SH-SY5Y (cell line): ENCODE results near the gene PPP1R16B.

Experiments
- GATA2 ChIP-seq: IDR thresholded peaks from 2 replicates; pipeline ENCODE4 v1.6.1; 2011; ENCODE audit warnings: mild to moderate bottlenecking, low read depth, low read length
- GATA3 ChIP-seq: IDR thresholded peaks from 2 replicates; pipeline ENCODE4 v1.6.1; 2011; ENCODE audit warnings: low read depth, mild to moderate bottlenecking, low read length, moderate library complexity

The PPP1R16B gene

DNA sequence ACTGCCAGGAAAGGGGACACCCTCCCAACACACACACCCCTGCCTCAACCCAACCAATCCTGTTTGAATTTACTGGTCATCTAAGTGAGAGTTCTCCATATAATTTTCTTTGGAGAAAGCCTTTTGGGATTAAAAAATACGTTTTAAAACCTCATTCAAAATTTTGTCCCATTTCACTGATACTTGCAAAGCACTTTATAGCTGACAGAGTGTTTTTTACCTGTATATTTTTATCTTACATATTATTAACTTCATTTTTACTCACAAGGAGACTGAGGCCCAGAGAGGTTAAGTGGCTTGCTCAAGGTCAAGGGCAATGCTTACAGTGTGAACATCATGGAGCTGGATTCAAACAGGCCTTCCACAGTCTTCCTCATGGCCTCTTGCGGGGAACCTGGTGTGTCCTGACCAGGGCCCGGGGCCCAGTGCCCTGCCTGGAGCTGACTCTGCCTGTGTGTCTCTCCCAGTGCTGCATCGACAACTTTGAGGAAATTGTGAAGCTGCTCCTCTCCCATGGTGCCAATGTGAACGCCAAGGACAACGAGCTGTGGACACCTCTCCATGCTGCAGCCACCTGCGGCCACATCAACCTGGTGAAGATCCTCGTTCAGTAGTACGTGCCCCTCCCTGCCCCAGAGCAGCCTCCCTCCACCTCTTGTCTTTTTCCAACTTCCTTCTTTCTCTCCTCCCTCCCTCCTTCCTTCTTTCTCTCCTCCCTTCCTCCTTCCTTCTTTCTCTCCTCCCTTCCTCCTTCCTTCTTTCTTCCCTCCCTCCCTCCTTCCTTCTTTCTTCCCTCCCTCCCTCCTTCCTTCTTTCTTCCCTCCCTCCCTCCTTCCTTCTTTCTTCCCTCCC, 89.8 kb downstream of the PPP1R16B start:
- TF ChIP-seq GATA2, result no peak
- no peak for TF ChIP-seq GATA3

GRCh38 chr20:38896009-38896594, 90.6 kb downstream of the PPP1R16B start:
- no peak for TF ChIP-seq GATA3
- no peak for TF ChIP-seq GATA2

DNA sequence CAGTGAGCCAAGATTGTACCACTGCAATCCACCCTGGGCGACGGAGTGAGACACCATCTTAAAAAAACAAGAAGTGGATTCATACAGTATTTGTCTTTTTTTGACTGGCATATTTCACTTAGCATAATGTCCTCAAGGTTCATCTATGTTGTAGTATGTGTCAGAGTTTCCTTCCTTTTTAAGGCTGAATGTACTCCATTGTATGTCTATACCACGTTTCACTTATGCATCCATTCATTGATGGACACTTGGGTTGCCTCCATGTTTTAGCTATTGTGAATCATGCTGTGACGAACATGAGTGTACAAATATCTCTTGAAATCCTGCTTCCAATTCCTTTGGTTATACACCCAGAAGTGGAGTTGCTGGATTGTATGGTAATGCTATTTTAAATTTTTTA, 91.8 kb downstream of the PPP1R16B start:
- no peak for TF ChIP-seq GATA3
- no peak for TF ChIP-seq GATA2

- peak; percentile 82 for TF ChIP-seq GATA2
- 0 out of 2 replicates have a peak, but pooled peaks have one; percentile 15 for TF ChIP-seq GATA3
Observed at GRCh38 chr20:38900606-38901005, 95.1 kb downstream of the PPP1R16B start.

GRCh38 chr20:38902601-38903000, 97.1 kb downstream of the PPP1R16B start:
- TF ChIP-seq GATA3, result no peak
- TF ChIP-seq GATA2, result no peak

- no peak for TF ChIP-seq GATA3
- TF ChIP-seq GATA2, result no peak
Observed at GRCh38 chr20:38903335-38903734, 97.8 kb downstream of the PPP1R16B start.

DNA sequence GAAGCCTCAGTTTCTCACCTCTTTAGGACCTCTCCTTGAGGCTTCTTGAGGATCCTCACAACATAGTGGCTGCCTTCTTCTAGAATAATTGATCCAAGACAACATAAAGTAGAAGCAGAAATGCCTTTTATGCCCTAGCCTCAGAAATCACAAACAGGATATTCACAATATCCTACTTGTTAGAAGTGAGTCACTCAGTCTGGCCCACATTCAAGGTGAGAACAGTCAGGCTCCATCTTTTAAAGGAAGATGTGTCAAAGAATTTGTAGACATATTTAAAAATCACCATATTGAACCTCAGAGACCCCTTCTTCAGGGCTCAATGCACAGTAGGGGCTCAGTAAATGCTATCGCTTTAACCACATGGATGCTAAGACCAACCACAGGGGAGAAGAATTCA, 99.9 kb downstream of the PPP1R16B start:
- no peak for TF ChIP-seq GATA2
- no peak for TF ChIP-seq GATA3

GRCh38 chr20:38907918-38908677, 102.6 kb downstream of the PPP1R16B start:
- no peak for TF ChIP-seq GATA2

GRCh38 chr20:38915355-38915754, 109.9 kb downstream of the PPP1R16B start:
- TF ChIP-seq GATA3 (no peak), GATA2 (no peak)

GRCh38 chr20:38917657-38918056, 112.2 kb downstream of the PPP1R16B start:
- TF ChIP-seq GATA3 (no peak), GATA2 (no peak)

DNA sequence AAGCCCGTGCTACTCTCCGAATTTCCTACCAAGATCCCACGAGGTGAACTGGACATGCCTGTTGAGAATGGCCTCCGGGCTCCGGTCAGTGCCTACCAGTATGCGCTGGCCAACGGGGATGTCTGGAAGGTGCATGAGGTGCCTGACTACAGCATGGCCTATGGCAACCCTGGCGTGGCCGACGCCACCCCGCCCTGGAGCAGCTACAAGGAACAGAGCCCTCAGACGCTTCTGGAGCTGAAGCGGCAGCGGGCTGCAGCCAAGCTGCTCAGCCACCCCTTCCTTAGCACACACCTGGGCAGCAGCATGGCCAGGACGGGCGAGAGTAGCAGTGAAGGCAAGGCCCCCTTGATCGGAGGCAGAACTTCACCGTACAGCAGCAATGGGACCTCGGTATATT, 112.7 kb downstream of the PPP1R16B start:
- TF ChIP-seq GATA2, result no peak
- no peak for TF ChIP-seq GATA3

DNA sequence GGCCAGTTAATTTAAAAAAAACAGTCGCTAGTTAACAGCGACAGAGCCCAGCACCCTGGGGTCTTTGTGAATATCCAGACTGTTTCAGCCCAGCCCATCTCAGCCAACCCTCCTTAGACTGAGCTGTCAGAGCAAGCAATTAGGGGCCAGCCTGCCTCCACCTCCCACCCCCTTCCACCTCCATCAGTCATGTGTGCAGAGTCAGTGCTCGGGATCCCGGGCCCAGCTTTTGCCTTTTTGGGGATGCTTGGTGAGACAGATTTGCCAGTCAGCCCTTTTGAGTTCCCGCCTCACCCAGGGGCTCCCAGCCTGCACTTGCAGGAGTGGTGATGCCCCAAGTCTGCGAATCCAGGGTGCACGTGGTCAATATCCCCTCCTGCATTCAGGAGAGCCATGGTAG, 114.2 kb downstream of the PPP1R16B start:
- TF ChIP-seq GATA2, result no peak
- no peak for TF ChIP-seq GATA3

- no peak for TF ChIP-seq GATA3
- TF ChIP-seq GATA2, result no peak
Observed at GRCh38 chr20:38920411-38920810, 114.9 kb downstream of the PPP1R16B start.

GRCh38 chr20:38920851-38921250, 115.4 kb downstream of the PPP1R16B start:
- no peak for TF ChIP-seq GATA2
- no peak for TF ChIP-seq GATA3
